ENCODE results near the gene LPP. TPM values are rescaled to one million over a fixed set of nuclear protein-coding genes. Genes with fewer than 3 reads are reported as not detected.
A peak's percentile ranks its signal among the peaks of the same experiment; 100 is the strongest.

Gene LPP
- total RNA-seq, 1 experiment from 2014 or later = 20.4 TPM

DNA sequence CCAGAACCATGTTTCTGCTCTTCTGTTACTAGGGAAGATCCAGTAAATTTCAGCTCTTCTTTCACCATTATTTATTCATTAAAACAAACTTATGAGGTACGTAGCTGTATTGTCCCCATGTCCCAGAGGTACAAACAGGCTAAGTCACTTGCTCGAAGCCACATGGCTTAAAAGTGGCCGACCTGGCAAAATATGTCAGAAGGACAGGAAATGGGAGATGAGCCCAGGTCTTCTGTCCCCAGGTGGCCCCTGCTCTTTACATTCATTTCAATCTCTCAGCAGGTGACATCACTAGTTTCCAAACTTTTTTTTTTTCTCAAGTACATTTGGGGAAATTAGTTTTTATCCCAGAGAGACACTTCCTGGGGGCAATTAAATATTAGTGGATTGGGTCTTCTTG, 34.1 kb upstream of the LPP start:
- CTCF ChIA-PET = no interaction called here
- no peak for ATAC-seq

GRCh38 chr3:188122571-188123169, 31.3 kb upstream of the LPP start:
- Histone ChIP-seq H2AFZ (ENCODE audit: low read length) (no peak overlapping the region), H3K4me2 (ENCODE audit: low read length) (no peak overlapping the region), H3K9ac (ENCODE audit: low read length) (no peak overlapping the region), H3K9me2 (replicated peaks; ENCODE audit: low read length) (no peaks in the 10 kb centered on the region), H3K79me2 (ENCODE audit: low read length) (no peaks in the 10 kb centered on the region), H3K9me3 (ENCODE audit: low read length) (no peaks in the 10 kb centered on the region), H3K36me3 (ENCODE audit: low read depth, low read length) (no peaks in the 10 kb centered on the region), H3K4me3 (ENCODE audit: low read length) (no peak overlapping the region), H3K4me1 (ENCODE audit: insufficient read depth, low read length) (no peaks in the 10 kb centered on the region), H3F3A (ENCODE audit: low read length, unreplicated experiment) (no peaks in the 10 kb centered on the region), H3K27me3 (ENCODE audit: low read length) (no peaks in the 10 kb centered on the region), H4K20me1 (ENCODE audit: low read length) (no peaks in the 10 kb centered on the region), H3K27ac (ENCODE audit: low read length) (no peak overlapping the region)
- ChIA-PET CTCF (no interaction called here), POLR2A (ENCODE audit: unreplicated experiment) (no interaction called here)
- DNase-seq (no peak), ATAC-seq (no peak)
- no TSS peak for BruUV-seq (replicated peaks)
- TF ChIP-seq, protein P1, sequence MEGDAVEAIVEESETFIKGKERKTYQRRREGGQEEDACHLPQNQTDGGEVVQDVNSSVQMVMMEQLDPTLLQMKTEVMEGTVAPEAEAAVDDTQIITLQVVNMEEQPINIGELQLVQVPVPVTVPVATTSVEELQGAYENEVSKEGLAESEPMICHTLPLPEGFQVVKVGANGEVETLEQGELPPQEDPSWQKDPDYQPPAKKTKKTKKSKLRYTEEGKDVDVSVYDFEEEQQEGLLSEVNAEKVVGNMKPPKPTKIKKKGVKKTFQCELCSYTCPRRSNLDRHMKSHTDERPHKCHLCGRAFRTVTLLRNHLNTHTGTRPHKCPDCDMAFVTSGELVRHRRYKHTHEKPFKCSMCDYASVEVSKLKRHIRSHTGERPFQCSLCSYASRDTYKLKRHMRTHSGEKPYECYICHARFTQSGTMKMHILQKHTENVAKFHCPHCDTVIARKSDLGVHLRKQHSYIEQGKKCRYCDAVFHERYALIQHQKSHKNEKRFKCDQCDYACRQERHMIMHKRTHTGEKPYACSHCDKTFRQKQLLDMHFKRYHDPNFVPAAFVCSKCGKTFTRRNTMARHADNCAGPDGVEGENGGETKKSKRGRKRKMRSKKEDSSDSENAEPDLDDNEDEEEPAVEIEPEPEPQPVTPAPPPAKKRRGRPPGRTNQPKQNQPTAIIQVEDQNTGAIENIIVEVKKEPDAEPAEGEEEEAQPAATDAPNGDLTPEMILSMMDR (conservative IDR thresholded peaks at IDR 0.05; ENCODE audit: low read depth, low read length) = no peak
- no peak for TF ChIP-seq EZH2phosphoT487 (IDR thresholded peaks at IDR 0.05; ENCODE audit: borderline replicate concordance, low read length)
- no peak for TF ChIP-seq EZH2 (IDR thresholded peaks at IDR 0.05; ENCODE audit: low read length, unreplicated experiment)
- intact Hi-C loops (cut with micrococcal nuclease) = no loop called here

More for the DNA sequence above, 34.1 kb upstream of the LPP start:
- Histone ChIP-seq H3K79me2 (ENCODE audit: low read length) (no peaks in the 10 kb centered on the region), H3K36me3 (ENCODE audit: low read depth, low read length) (no peaks in the 10 kb centered on the region), H3K27ac (ENCODE audit: low read length) (no peak overlapping the region), H3F3A (ENCODE audit: low read length, unreplicated experiment) (no peaks in the 10 kb centered on the region), H4K20me1 (ENCODE audit: low read length) (no peaks in the 10 kb centered on the region), H3K4me3 (ENCODE audit: low read length) (no peak overlapping the region), H3K9ac (ENCODE audit: low read length) (no peak overlapping the region), H3K9me2 (replicated peaks; ENCODE audit: low read length) (no peaks in the 10 kb centered on the region), H3K4me1 (ENCODE audit: insufficient read depth, low read length) (no peaks in the 10 kb centered on the region), H3K4me2 (ENCODE audit: low read length) (no peak overlapping the region), H3K9me3 (ENCODE audit: low read length) (no peaks in the 10 kb centered on the region), H2AFZ (ENCODE audit: low read length) (no peak overlapping the region), H3K27me3 (ENCODE audit: low read length) (no peaks in the 10 kb centered on the region)
- intact Hi-C loops (cut with micrococcal nuclease) = no loop called here
- DNase-seq = no peak
- BruUV-seq (replicated peaks) = no TSS peak
- TF ChIP-seq EZH2 (IDR thresholded peaks at IDR 0.05; ENCODE audit: low read length, unreplicated experiment) = no peak
- no peak for TF ChIP-seq EZH2phosphoT487 (IDR thresholded peaks at IDR 0.05; ENCODE audit: borderline replicate concordance, low read length)
- TF ChIP-seq, protein P1 (conservative IDR thresholded peaks at IDR 0.05; ENCODE audit: low read depth, low read length) = no peak
- POLR2A ChIA-PET (ENCODE audit: unreplicated experiment) = interaction anchor here (0.7 kb wide), 1 partner anchor 114 kb away, joined by 4 read pairs; no protein-coding TSS in a partner anchor

- DNase-seq (no peak), ATAC-seq (peak; percentile 51)
- Histone ChIP-seq H3K27me3 (ENCODE audit: low read length) (no peaks in the 10 kb centered on the region), H3K79me2 (ENCODE audit: low read length) (no peaks in the 10 kb centered on the region), H3K9me3 (ENCODE audit: low read length) (no peaks in the 10 kb centered on the region), H3K9ac (ENCODE audit: low read length) (no peak overlapping the region), H3K9me2 (replicated peaks; ENCODE audit: low read length) (no peaks in the 10 kb centered on the region), H3K36me3 (ENCODE audit: low read depth, low read length) (no peaks in the 10 kb centered on the region), H3K4me1 (ENCODE audit: insufficient read depth, low read length) (no peaks in the 10 kb centered on the region), H2AFZ (ENCODE audit: low read length) (no peak overlapping the region), H3K4me2 (ENCODE audit: low read length) (no peak overlapping the region), H3K27ac (ENCODE audit: low read length) (no peak overlapping the region), H3F3A (ENCODE audit: low read length, unreplicated experiment) (no peaks in the 10 kb centered on the region), H3K4me3 (ENCODE audit: low read length) (no peak overlapping the region), H4K20me1 (ENCODE audit: low read length) (no peaks in the 10 kb centered on the region)
- CTCF ChIA-PET = no interaction called here
- TF ChIP-seq, protein P1 (conservative IDR thresholded peaks at IDR 0.05; ENCODE audit: low read depth, low read length) = no peak
- TF ChIP-seq EZH2phosphoT487 (IDR thresholded peaks at IDR 0.05; ENCODE audit: borderline replicate concordance, low read length) = no peak
- no TSS peak for BruUV-seq (replicated peaks)
- POLR2A ChIA-PET (ENCODE audit: unreplicated experiment) = no interaction called here
- intact Hi-C loops (cut with micrococcal nuclease) = no loop called here
Measured at GRCh38 chr3:188123170-188123905, 30.6 kb upstream of the LPP start.

All from PC-3 (cell line).